Gastroesophageal sphincter (tissue), 4 donors: Measurements from ENCODE around the gene SYTL3. TPM values are rescaled to one million over a fixed set of nuclear protein-coding genes. Genes with fewer than 3 reads are reported as not detected.

Experiments
- ATAC-seq: fragments of 150-250 bp; one replicate; pipeline ENCODE4 v1.9.1; 2016; ENCODE audit warnings: mild to moderate bottlenecking, moderate library complexity
- H3K27ac ChIP-seq, 4 donors: fragments of 200-600 bp; sonication (generic) in 3 of 4; 1 replicate in 3 of 4; 2 replicates in 1 of 4; pipeline ENCODE4 v1.5.1; 2016 to 2019
- H3K27me3 ChIP-seq: fragments of 200-600 bp; sonication (generic); one replicate; pipeline ENCODE4 v1.5.1; 2019
- H3K36me3 ChIP-seq, 2 donors: fragments of 200-600 bp; sonication (generic); one replicate each; pipeline ENCODE4 v1.5.1; 2019; ENCODE audit warnings: control low read depth in 1 of 2
- H3K4me1 ChIP-seq, 3 donors: fragments of 200-600 bp; sonication (generic); 1 replicate in 2 of 3; 2 replicates in 1 of 3; pipeline ENCODE4 v1.5.1; 2016 to 2019; ENCODE audit warnings: control low read depth in 2 of 3
- H3K4me3 ChIP-seq, 2 donors: fragments of 200-600 bp; sonication (generic); one replicate each; pipeline ENCODE4 v1.5.1; 2019; ENCODE audit warnings: mild to moderate bottlenecking in 1 of 2, moderate library complexity in 1 of 2
- H3K9me3 ChIP-seq, 3 donors: fragments of 200-600 bp; sonication (generic); one replicate each; pipeline ENCODE4 v1.5.1; 2017 to 2019; ENCODE audit warnings: control low read depth in 2 of 3
- CTCF ChIP-seq, 4 experiments: fragments of 200-600 bp in 2 of 4; fragments of 450-650 bp in 2 of 4; sonication (generic) in 1 of 4; IDR thresholded peaks; one replicate each; pipeline ENCODE4 v1.5.1; 2017 to 2019; ENCODE audit warnings: antibody characterized with exemption in 4 of 4, mild to moderate bottlenecking in 2 of 4, moderate library complexity in 2 of 4
- EP300 ChIP-seq: sonication (generic); formaldehyde crosslinking; IDR thresholded peaks from one replicate; pipeline ENCODE4 v1.6.1; 2017; ENCODE audit warnings: antibody characterized with exemption, mild to moderate bottlenecking
- POLR2A ChIP-seq, 2 donors: fragments of 450-650 bp; IDR thresholded peaks; one replicate each; pipeline ENCODE4 v1.6.1; 2017; ENCODE audit warnings: antibody characterized with exemption in 2 of 2, mild to moderate bottlenecking in 2 of 2, moderate library complexity in 1 of 2
- POLR2AphosphoS5 ChIP-seq: sonication (generic); formaldehyde crosslinking; IDR thresholded peaks from one replicate; pipeline ENCODE4 v1.6.1; 2017; ENCODE audit warnings: antibody characterized with exemption
- WGBS, 2 donors: methylation state at CpG; one replicate each; pipeline ENCODE4 v1.1.5; 2018; ENCODE audit warnings: low coverage in 1 of 2; 5-methylcytosine and 5-hydroxymethylcytosine counted together
- total RNA-seq, 4 donors: library from RNA; depleted of rRNA; stranded (reverse); fragments of >200 nt; gene quantifications; one replicate each; pipeline ENCODE4 v1.1.0, GENCODE V29; 2016

Gene SYTL3
- total RNA-seq, 4 donors from 2014 or later: 1.9 to 5.9 (median 4.5) TPM

GRCh38 chr6:158739673-158740072 is 89.8 kb downstream of the SYTL3 start:
- Histone ChIP-seq H3K36me3 (peaks cover 0 to 14% of the 10 kb centered on the region in 2 donors), H3K27me3 (no peaks in the 10 kb centered on the region), H3K4me3 (no peak overlapping the region), H3K27ac (no peak overlapping the region), H3K9me3 (peaks cover 0 to 16% (median 0%) of the 10 kb centered on the region in 3 donors), H3K4me1 (no peaks in the 10 kb centered on the region)
- no peak for ATAC-seq
- no CpG with 5 or more reads among the region's 1 CpG for WGBS, 2 donors
- TF ChIP-seq EP300 (no peak), POLR2A (IDR thresholded peaks at IDR 0.05) (no peak), CTCF (IDR thresholded peaks at IDR 0.05) (no peak), POLR2AphosphoS5 (no peak)

DNA sequence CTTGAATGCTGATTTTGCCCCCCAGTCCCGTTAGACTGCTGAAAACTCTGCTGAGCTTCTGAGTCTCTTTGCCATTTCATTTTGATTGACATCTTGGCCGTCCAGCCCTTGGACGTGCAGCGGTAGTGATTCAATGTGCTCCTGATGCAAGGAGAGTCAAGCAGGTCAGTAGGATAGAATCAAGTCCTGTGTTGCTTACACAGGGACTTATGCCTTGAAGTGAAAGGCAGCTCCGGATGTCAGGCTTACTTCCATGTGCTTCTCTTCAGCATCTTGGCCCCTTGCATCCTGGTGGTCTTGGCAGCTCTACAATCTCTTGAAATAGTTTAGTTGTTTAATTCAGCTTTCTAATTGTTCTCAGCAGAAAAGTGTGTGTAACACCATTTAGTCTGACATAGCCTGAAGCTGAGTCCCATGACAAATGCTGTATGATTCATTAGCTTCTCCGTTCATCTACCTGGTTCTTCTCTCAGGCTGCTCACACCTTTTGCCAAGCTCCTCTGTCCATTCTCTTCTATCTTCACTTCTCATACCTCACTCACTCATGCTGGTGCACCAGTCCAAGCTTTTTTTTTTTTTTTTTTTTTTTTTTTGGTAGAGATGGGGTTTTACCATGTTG is 93.3 kb downstream of the SYTL3 start:
- 67 to 95% methylated on average over 5 to 6 of the region's 6 CpGs for WGBS, 2 donors
- no peaks in the 10 kb centered on the region for H3K4me1 ChIP-seq
- peaks cover 0 to 16% (median 0%) of the 10 kb centered on the region in 3 donors for H3K9me3 ChIP-seq
- H3K27ac ChIP-seq: no peak overlapping the region
- TF ChIP-seq EP300 (no peak), CTCF (IDR thresholded peaks at IDR 0.05) (no peak), POLR2AphosphoS5 (no peak), POLR2A (IDR thresholded peaks at IDR 0.05) (no peak)
- H3K36me3 ChIP-seq: peaks cover 0 to 8% of the 10 kb centered on the region in 2 donors
- no peak for ATAC-seq
- H3K27me3 ChIP-seq: no peaks in the 10 kb centered on the region
- H3K4me3 ChIP-seq: no peak overlapping the region

DNA sequence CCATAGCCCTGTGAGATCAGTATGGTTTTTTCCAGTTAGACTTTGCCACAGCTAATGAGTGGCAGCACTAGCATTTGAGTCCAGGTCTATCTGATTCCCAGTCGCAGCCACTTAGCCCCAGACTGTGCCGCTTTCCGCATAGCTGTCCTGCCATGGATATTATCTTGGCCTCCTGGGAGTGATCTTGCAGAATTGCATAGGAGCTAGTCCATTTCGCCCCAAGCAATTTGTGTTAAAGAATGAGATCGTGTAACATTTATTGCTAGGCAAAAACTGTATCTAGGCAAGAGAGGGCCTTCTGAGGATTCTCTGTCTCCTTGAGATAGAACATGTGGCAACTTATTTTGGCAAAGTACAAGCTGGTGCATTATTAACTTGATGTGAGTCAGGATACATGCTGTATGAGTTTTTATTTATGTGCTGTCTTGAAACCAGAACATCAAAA is 95.2 kb downstream of the SYTL3 start:
- Histone ChIP-seq H3K27ac (no peak overlapping the region), H3K9me3 (peaks cover 0 to 5% (median 0%) of the 10 kb centered on the region in 3 donors), H3K27me3 (no peaks in the 10 kb centered on the region), H3K4me1 (no peaks in the 10 kb centered on the region), H3K4me3 (no peak overlapping the region), H3K36me3 (no peaks in the 10 kb centered on the region)
- no peak for ATAC-seq
- TF ChIP-seq POLR2AphosphoS5 (no peak), CTCF (IDR thresholded peaks at IDR 0.05) (no peak), POLR2A (IDR thresholded peaks at IDR 0.05) (no peak), EP300 (no peak)
- 77 to 82% methylated on average over 4 to 5 of the region's 5 CpGs for WGBS, 2 donors

DNA sequence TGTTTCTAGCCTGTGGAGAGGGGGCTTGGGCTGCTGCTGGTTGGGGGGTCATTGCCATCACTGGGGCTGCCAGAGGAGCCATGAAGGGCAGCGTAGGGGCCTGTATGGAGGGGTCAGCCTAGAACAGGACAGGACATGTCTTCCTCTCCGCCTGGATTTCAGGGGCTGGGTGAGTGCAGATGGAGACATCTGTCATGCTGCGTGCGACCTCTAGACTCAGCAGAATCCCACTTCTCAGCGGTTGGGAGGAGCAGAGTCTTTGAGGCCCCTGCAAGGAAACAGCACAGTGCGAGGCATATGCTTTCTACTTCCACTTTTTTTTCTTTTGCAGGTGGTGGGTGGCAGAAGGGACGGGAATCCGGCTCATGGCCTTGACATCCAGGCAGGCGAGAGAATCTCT is 101.4 kb downstream of the SYTL3 start:
- ATAC-seq: no peak
- TF ChIP-seq CTCF (IDR thresholded peaks at IDR 0.05): no peak
- TF ChIP-seq POLR2AphosphoS5: no peak
- TF ChIP-seq POLR2A (IDR thresholded peaks at IDR 0.05): no peak
- TF ChIP-seq EP300: no peak
- Histone ChIP-seq H3K36me3 (no peaks in the 10 kb centered on the region), H3K4me3 (no peak overlapping the region), H3K27ac (peak overlapping the region in 1 of 4 donors; percentile 59), H3K27me3 (no peaks in the 10 kb centered on the region), H3K9me3 (no peaks in the 10 kb centered on the region), H3K4me1 (peaks cover 0 to 19% (median 4%) of the 10 kb centered on the region in 3 donors)
- 50 to 84% methylated on average over 1 to 5 of the region's 9 CpGs for WGBS, 2 donors

- H3K36me3 ChIP-seq: no peaks in the 10 kb centered on the region
- no peaks in the 10 kb centered on the region for H3K9me3 ChIP-seq
- WGBS, 2 donors: 38 to 59% methylated on average over 2 to 6 of the region's 9 CpGs
- peaks cover 0 to 19% (median 4%) of the 10 kb centered on the region in 3 donors for H3K4me1 ChIP-seq
- no peak overlapping the region for H3K4me3 ChIP-seq
- TF ChIP-seq EP300 (no peak), POLR2AphosphoS5 (no peak), POLR2A (IDR thresholded peaks at IDR 0.05) (no peak), CTCF (IDR thresholded peaks at IDR 0.05) (no peak)
- H3K27ac ChIP-seq: peak overlapping the region in 3 of 4 donors; percentile 1 to 59 (median 16)
- ATAC-seq: no peak
- H3K27me3 ChIP-seq: no peaks in the 10 kb centered on the region
Observed at GRCh38 chr6:158751921-158752320, 102.1 kb downstream of the SYTL3 start.
